Measurements from ENCODE around the gene ABCG2.

Gene ABCG2

DNA sequence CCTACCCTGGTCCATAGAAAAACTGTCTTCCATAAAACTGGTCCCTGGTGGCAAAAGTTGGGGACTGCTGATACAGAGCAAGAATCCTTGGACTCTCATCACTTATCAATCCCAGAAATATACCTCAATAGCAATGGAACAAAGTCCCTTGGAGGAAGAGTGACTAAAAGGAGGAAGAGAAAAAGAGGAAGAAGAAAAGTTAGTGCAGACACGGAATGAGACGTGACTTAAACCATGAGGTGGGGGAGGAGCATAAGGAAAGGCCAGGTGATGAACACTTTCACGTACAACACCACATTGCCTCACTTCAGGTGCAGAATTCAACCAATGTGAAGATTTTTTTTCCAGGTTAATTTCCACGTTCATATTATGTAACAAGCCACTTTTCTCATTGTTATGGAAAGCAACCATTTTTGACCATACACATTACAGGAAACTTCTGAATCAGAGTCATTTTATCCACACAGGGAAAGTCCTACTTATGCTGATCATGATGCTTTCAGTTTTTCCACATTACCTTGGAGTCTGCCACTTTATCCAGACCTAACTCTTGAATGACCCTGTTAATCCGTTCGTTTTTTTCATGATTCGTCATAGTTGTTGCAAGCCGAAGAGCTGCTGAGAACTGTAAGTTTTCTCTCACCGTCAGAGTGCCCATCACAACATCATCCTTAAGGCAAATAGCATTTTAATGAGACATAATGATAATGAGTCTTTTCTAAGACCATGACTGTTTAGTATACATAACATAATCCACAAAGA, 27.7 kb downstream of the ABCG2 start:
- no peak for TF ChIP-seq POLR2AphosphoS5 (IDR thresholded peaks at IDR 0.05; ENCODE audit: low read depth, low read length)
- no peak for TF ChIP-seq TAF1 (IDR thresholded peaks at IDR 0.05; ENCODE audit: borderline replicate concordance, insufficient read depth, low read length)
- no peak for TF ChIP-seq FOXP2 (optimal IDR thresholded peaks at IDR 0.05; ENCODE audit: borderline replicate concordance, extremely low read depth, extremely low read length, insufficient read depth)
- TF ChIP-seq SIN3A (IDR thresholded peaks at IDR 0.05; ENCODE audit: borderline replicate concordance, insufficient read depth, low read length): no peak
- no peak for TF ChIP-seq REST (IDR thresholded peaks at IDR 0.05; ENCODE audit: insufficient read depth in 1 of 2, low read depth in 2 of 2, low read length in 2 of 2)

GRCh38 chr4:88130003-88130402, 28.4 kb downstream of the ABCG2 start:
- TF ChIP-seq POLR2AphosphoS5 (IDR thresholded peaks at IDR 0.05; ENCODE audit: low read depth, low read length): no peak
- no peak for TF ChIP-seq REST (IDR thresholded peaks at IDR 0.05; ENCODE audit: insufficient read depth in 1 of 2, low read depth in 2 of 2, low read length in 2 of 2)
- TF ChIP-seq FOXP2 (optimal IDR thresholded peaks at IDR 0.05; ENCODE audit: borderline replicate concordance, extremely low read depth, extremely low read length, insufficient read depth): no peak
- TF ChIP-seq TAF1 (IDR thresholded peaks at IDR 0.05; ENCODE audit: borderline replicate concordance, insufficient read depth, low read length): no peak
- TF ChIP-seq SIN3A (IDR thresholded peaks at IDR 0.05; ENCODE audit: borderline replicate concordance, insufficient read depth, low read length): no peak

- no peak for TF ChIP-seq FOXP2 (optimal IDR thresholded peaks at IDR 0.05; ENCODE audit: borderline replicate concordance, extremely low read depth, extremely low read length, insufficient read depth)
- TF ChIP-seq REST (IDR thresholded peaks at IDR 0.05; ENCODE audit: insufficient read depth in 1 of 2, low read depth in 2 of 2, low read length in 2 of 2): no peak
- TF ChIP-seq POLR2AphosphoS5 (IDR thresholded peaks at IDR 0.05; ENCODE audit: low read depth, low read length): no peak
Measured at GRCh38 chr4:88119943-88120342, 38.5 kb downstream of the ABCG2 start.

DNA sequence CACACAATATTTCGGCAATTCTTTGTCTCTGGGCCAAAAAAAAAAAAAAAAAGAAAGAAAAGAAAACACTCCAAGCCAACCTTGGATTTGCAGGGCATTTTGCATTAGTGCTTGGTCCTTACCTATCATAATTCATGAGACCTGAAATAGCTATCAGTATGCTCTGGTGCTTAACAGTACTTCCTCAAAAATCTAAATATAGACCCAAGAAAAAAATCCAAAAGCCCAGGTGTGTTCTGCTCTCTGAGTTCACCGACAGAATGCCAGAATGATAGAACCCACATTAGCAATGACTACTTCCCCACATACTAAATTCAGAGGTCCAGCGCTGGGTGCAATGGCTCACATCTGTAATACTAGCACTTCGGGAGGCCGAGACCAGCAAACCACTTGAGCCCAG, 42.9 kb downstream of the ABCG2 start:
- TF ChIP-seq POLR2AphosphoS5 (IDR thresholded peaks at IDR 0.05; ENCODE audit: low read depth, low read length): no peak
- no peak for TF ChIP-seq TAF1 (IDR thresholded peaks at IDR 0.05; ENCODE audit: borderline replicate concordance, insufficient read depth, low read length)
- no peak for TF ChIP-seq REST (IDR thresholded peaks at IDR 0.05; ENCODE audit: insufficient read depth in 1 of 2, low read depth in 2 of 2, low read length in 2 of 2)
- TF ChIP-seq FOXP2 (optimal IDR thresholded peaks at IDR 0.05; ENCODE audit: borderline replicate concordance, extremely low read depth, extremely low read length, insufficient read depth): no peak
- TF ChIP-seq SIN3A (IDR thresholded peaks at IDR 0.05; ENCODE audit: borderline replicate concordance, insufficient read depth, low read length): no peak

Measured in PFSK-1 (cell line).